DND-41 (cell line): ENCODE measurements around the gene ABCG5.

ENCODE experiments used
- ATAC-seq: fragments of 200-7000 bp; cut with Tn5 transposase; 3 replicates; pipeline ENCODE4 v1.9.1; 2021; ENCODE audit warnings: low read depth; ENCODE audit not compliant: insufficient read depth
- DNase-seq: peaks from one replicate; pipeline ENCODE4 v3.0.0-alpha.2; 2020
- H2AFZ ChIP-seq: 2 replicates; pipeline ENCODE4 v1.6.0; 2012; ENCODE audit warnings: low read depth, low read length
- H3K27ac ChIP-seq: 2 replicates; pipeline ENCODE4 v1.5.1; 2012; ENCODE audit warnings: low read length, inconsistent platforms
- H3K27me3 ChIP-seq: fragments of 200-600 bp; sonication (generic); 2 replicates; pipeline ENCODE4 v1.6.0; 2012; ENCODE audit warnings: low read length, mild to moderate bottlenecking, inconsistent platforms; ENCODE audit not compliant: insufficient read depth, poor library complexity
- H3K36me3 ChIP-seq: 2 replicates; pipeline ENCODE4 v1.5.1; 2012; ENCODE audit warnings: low read length, inconsistent platforms; ENCODE audit not compliant: insufficient read depth
- H3K4me1 ChIP-seq: 2 replicates; pipeline ENCODE4 v1.5.1; 2012; ENCODE audit warnings: mild to moderate bottlenecking, low read length; ENCODE audit not compliant: insufficient read depth
- H3K4me2 ChIP-seq: 2 replicates; pipeline ENCODE4 v1.6.0; 2012; ENCODE audit warnings: mild to moderate bottlenecking, moderate library complexity, low read length, inconsistent platforms; ENCODE audit not compliant: insufficient read depth
- H3K4me3 ChIP-seq, 2 experiments: fragments of 200-600 bp in 1 of 2; shearing (Covaris generic) in 1 of 2; 2 replicates each; pipeline ENCODE4 v1.5.1; 2012 to 2016; ENCODE audit warnings: inconsistent platforms in 2 of 2, low read length in 2 of 2, mild to moderate bottlenecking in 2 of 2, low read depth in 1 of 2, moderate library complexity in 1 of 2
- H3K79me2 ChIP-seq: 2 replicates; pipeline ENCODE4 v1.6.0; 2012; ENCODE audit warnings: low read length, inconsistent platforms; ENCODE audit not compliant: insufficient read depth
- H3K9ac ChIP-seq: 2 replicates; pipeline ENCODE4 v1.6.0; 2012; ENCODE audit warnings: low read depth, mild to moderate bottlenecking, inconsistent platforms, low read length, moderate library complexity
- H3K9me3 ChIP-seq: 2 replicates; pipeline ENCODE4 v1.5.1; 2012; ENCODE audit warnings: low read length, moderate library complexity, mild to moderate bottlenecking, inconsistent platforms; ENCODE audit not compliant: insufficient read depth, severe bottlenecking
- H4K20me1 ChIP-seq: 2 replicates; pipeline ENCODE4 v1.6.0; 2012; ENCODE audit warnings: low read length; ENCODE audit not compliant: insufficient read depth
- CTCF ChIP-seq: IDR thresholded peaks from 2 replicates; pipeline ENCODE4 v1.5.1; 2012; ENCODE audit warnings: borderline replicate concordance, low read length, moderate library complexity, mild to moderate bottlenecking; ENCODE audit not compliant: poor library complexity, severe bottlenecking; ENCODE audit errors: extremely low read depth
- EZH2 ChIP-seq: IDR thresholded peaks from 3 replicates; pipeline ENCODE4 v1.6.1; 2012; ENCODE audit warnings: borderline replicate concordance, low read depth, mild to moderate bottlenecking, moderate library complexity, low read length, inconsistent platforms; ENCODE audit not compliant: severe bottlenecking

The ABCG5 gene

DNA sequence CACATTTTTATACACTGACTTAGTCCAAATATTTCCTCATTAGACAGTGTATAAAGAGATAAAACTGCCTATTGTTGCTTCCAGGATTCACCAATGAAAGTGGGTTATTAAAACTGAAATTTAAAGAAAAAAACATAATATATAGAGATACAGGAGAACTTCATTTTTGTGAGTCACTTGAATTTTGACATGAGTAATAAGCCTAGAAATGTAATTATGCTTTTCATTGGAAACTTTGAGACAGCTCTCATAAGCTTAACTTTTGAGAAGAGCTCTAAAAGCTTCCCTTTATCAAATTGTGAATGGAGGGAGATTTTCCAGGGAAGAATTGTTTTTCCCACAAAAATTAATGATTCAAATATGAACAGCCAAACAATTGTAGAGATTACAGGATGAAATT lies 50.7 kb downstream of the ABCG5 start:
- TF ChIP-seq CTCF (no peak), EZH2 (no peak)
- Histone ChIP-seq H3K79me2 (no peaks in the 10 kb centered on the region), H3K4me1 (no peaks in the 10 kb centered on the region), H3K27me3 (no peaks in the 10 kb centered on the region), H3K9me3 (no peaks in the 10 kb centered on the region), H3K4me3 (no peak overlapping the region), H3K4me2 (no peak overlapping the region), H4K20me1 (no peaks in the 10 kb centered on the region), H2AFZ (no peak overlapping the region), H3K27ac (no peak overlapping the region), H3K9ac (no peak overlapping the region), H3K36me3 (no peaks in the 10 kb centered on the region)
- DNase-seq (no peak), ATAC-seq (no peak)

DNA sequence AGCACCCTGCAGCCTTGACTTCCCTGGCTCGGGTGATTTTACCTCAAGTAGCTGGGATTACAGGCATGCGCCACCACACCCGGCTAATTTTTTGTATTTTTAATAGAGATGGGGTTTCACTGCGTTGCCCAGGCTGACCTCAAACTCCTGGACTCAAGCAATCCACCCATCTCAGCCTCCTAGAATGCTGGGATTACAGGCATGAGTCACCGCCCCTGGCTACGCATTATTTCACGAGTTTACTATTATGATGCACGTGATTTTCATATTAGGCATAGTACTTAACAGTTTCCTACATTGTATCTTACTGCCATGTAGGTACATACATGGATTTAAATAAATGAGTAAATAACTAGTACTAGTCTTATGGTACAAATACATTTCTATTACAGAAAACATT lies 60.4 kb downstream of the ABCG5 start:
- no peaks in the 10 kb centered on the region for H3K79me2 ChIP-seq
- no peak overlapping the region for H3K4me3 ChIP-seq
- DNase-seq (no peak), ATAC-seq (no peak)
- no peaks in the 10 kb centered on the region for H4K20me1 ChIP-seq
- H3K36me3 ChIP-seq, result no peaks in the 10 kb centered on the region
- TF ChIP-seq EZH2 (no peak), CTCF (no peak)
- no peaks in the 10 kb centered on the region for H3K27me3 ChIP-seq
- no peaks in the 10 kb centered on the region for H3K9me3 ChIP-seq
- H3K27ac ChIP-seq, result no peak overlapping the region
- no peak overlapping the region for H2AFZ ChIP-seq
- H3K4me1 ChIP-seq, result peaks cover 15% of the 10 kb centered on the region
- no peak overlapping the region for H3K9ac ChIP-seq
- no peak overlapping the region for H3K4me2 ChIP-seq

- ATAC-seq (no peak), DNase-seq (no peak)
- no peak overlapping the region for H2AFZ ChIP-seq
- no peaks in the 10 kb centered on the region for H3K79me2 ChIP-seq
- no peaks in the 10 kb centered on the region for H3K9me3 ChIP-seq
- peaks cover 17% of the 10 kb centered on the region for H3K4me1 ChIP-seq
- no peaks in the 10 kb centered on the region for H3K27me3 ChIP-seq
- H3K27ac ChIP-seq, result no peak overlapping the region
- H3K4me2 ChIP-seq, result no peak overlapping the region
- H3K4me3 ChIP-seq, result no peak overlapping the region
- no peaks in the 10 kb centered on the region for H3K36me3 ChIP-seq
- no peak overlapping the region for H3K9ac ChIP-seq
- no peaks in the 10 kb centered on the region for H4K20me1 ChIP-seq
- TF ChIP-seq CTCF (no peak), EZH2 (no peak)
Observed at GRCh38 chr2:43777306-43777926, 61.2 kb downstream of the ABCG5 start.
